Loucy (cell line): ENCODE results near the gene MYO1D.

Experiments
- H2AFZ ChIP-seq: fragments of 200-600 bp; sonication (generic); 2 replicates; pipeline ENCODE4 v1.6.0; 2016; ENCODE audit warnings: antibody characterized with exemption, mild to moderate bottlenecking, low read length, moderate library complexity
- H3F3A ChIP-seq: fragments of 200-600 bp; 2 replicates; pipeline ENCODE4 v1.6.0; 2016; ENCODE audit warnings: antibody characterized with exemption, low read depth, mild to moderate bottlenecking
- H3K27me3 ChIP-seq: fragments of 200-600 bp; sonication (generic); 2 replicates; pipeline ENCODE4 v1.6.1; 2014; ENCODE audit warnings: low read length, mild to moderate bottlenecking; ENCODE audit not compliant: insufficient read depth, poor library complexity, severe bottlenecking
- H3K36me3 ChIP-seq: fragments of 200-600 bp; sonication (generic); 2 replicates; pipeline ENCODE4 v1.6.1; 2016; ENCODE audit warnings: low read length; ENCODE audit not compliant: insufficient read depth
- H3K4me1 ChIP-seq: fragments of 200-600 bp; sonication (generic); 2 replicates; pipeline ENCODE4 v1.5.1; 2014; ENCODE audit warnings: low read length, mild to moderate bottlenecking; ENCODE audit not compliant: insufficient read depth, poor library complexity, severe bottlenecking
- H3K4me2 ChIP-seq: fragments of 200-600 bp; sonication (generic); 2 replicates; pipeline ENCODE4 v1.6.0; 2014; ENCODE audit warnings: antibody characterized with exemption, low read length, low read depth, mild to moderate bottlenecking; ENCODE audit not compliant: poor library complexity, severe bottlenecking
- H3K4me3 ChIP-seq: fragments of 200-600 bp; sonication (generic); 2 replicates; pipeline ENCODE4 v1.5.1; 2014; ENCODE audit warnings: low read length, mild to moderate bottlenecking, mixed read lengths; ENCODE audit not compliant: poor library complexity, severe bottlenecking
- H3K79me2 ChIP-seq: fragments of 200-600 bp; sonication (generic); 2 replicates; pipeline ENCODE4 v1.6.1; 2014; ENCODE audit warnings: low read length; ENCODE audit not compliant: insufficient read depth
- H3K9ac ChIP-seq: fragments of 200-600 bp; sonication (generic); 2 replicates; pipeline ENCODE4 v1.6.0; 2014; ENCODE audit warnings: mild to moderate bottlenecking, low read depth, low read length, moderate library complexity; ENCODE audit not compliant: poor library complexity, severe bottlenecking
- H3K9me2 ChIP-seq: fragments of 200-600 bp; sonication (generic); replicated peaks from 2 replicates; pipeline ENCODE4 v1.6.1; 2016; ENCODE audit warnings: low read depth, low read length, mixed read lengths
- H3K9me3 ChIP-seq: fragments of 200-600 bp; sonication (generic); 2 replicates; pipeline ENCODE4 v1.6.1; 2014; ENCODE audit warnings: mild to moderate bottlenecking, antibody characterized with exemption, low read length, low read depth; ENCODE audit not compliant: insufficient read depth
- H4K20me1 ChIP-seq: fragments of 200-600 bp; sonication (generic); 2 replicates; pipeline ENCODE4 v1.6.0; 2014; ENCODE audit warnings: antibody characterized with exemption, low read length, mild to moderate bottlenecking; ENCODE audit not compliant: insufficient read depth, poor library complexity, severe bottlenecking
- CTCF ChIP-seq: fragments of 200-600 bp; sonication (generic); conservative IDR thresholded peaks from 2 replicates; pipeline ENCODE4 v1.5.1; 2014; ENCODE audit warnings: mild to moderate bottlenecking, antibody characterized with exemption, low read length
- EZH2phosphoT487 ChIP-seq: fragments of 200-600 bp; IDR thresholded peaks from 2 replicates; pipeline ENCODE4 v1.6.1; 2018; ENCODE audit warnings: antibody characterized with exemption, mild to moderate bottlenecking, moderate library complexity, borderline replicate concordance

MYO1D gene

GRCh38 chr17:32688221-32688620 lies 188.7 kb downstream of the MYO1D start:
- H3K9ac ChIP-seq: no peak overlapping the region
- no peaks in the 10 kb centered on the region for H3K9me3 ChIP-seq
- no peaks in the 10 kb centered on the region for H3K36me3 ChIP-seq
- H3K4me2 ChIP-seq: no peak overlapping the region
- H3K9me2 ChIP-seq: no peaks in the 10 kb centered on the region
- H3K4me3 ChIP-seq: no peak overlapping the region
- H3F3A ChIP-seq: no peaks in the 10 kb centered on the region
- TF ChIP-seq CTCF: no peak
- no peak for TF ChIP-seq EZH2phosphoT487
- H3K79me2 ChIP-seq: no peaks in the 10 kb centered on the region
- no peak overlapping the region for H2AFZ ChIP-seq
- H3K4me1 ChIP-seq: no peaks in the 10 kb centered on the region
- H4K20me1 ChIP-seq: no peaks in the 10 kb centered on the region
- no peaks in the 10 kb centered on the region for H3K27me3 ChIP-seq

- no peaks in the 10 kb centered on the region for H3F3A ChIP-seq
Measured at GRCh38 chr17:32684087-32684958, 192.6 kb downstream of the MYO1D start.

GRCh38 chr17:32673964-32674363 lies 203.0 kb downstream of the MYO1D start:
- no peaks in the 10 kb centered on the region for H3K36me3 ChIP-seq
- no peaks in the 10 kb centered on the region for H4K20me1 ChIP-seq
- no peaks in the 10 kb centered on the region for H3K9me2 ChIP-seq
- no peak overlapping the region for H3K9ac ChIP-seq
- no peak overlapping the region for H3K4me2 ChIP-seq
- H3K4me1 ChIP-seq: no peaks in the 10 kb centered on the region
- H3F3A ChIP-seq: no peaks in the 10 kb centered on the region
- H2AFZ ChIP-seq: no peak overlapping the region
- H3K9me3 ChIP-seq: peaks cover 3% of the 10 kb centered on the region; the same call in 1 of the 2 replicates
- no peaks in the 10 kb centered on the region for H3K79me2 ChIP-seq
- no peak overlapping the region for H3K4me3 ChIP-seq
- TF ChIP-seq CTCF (no peak), EZH2phosphoT487 (no peak)
- no peaks in the 10 kb centered on the region for H3K27me3 ChIP-seq

More at GRCh38 chr17:32684087-32684958, 192.6 kb downstream of the MYO1D start:
- Histone ChIP-seq H3K4me1 (no peaks in the 10 kb centered on the region), H4K20me1 (no peaks in the 10 kb centered on the region), H3K9me2 (no peaks in the 10 kb centered on the region), H3K27me3 (no peaks in the 10 kb centered on the region), H3K79me2 (no peaks in the 10 kb centered on the region), H3K4me3 (no peak overlapping the region), H3K9me3 (no peaks in the 10 kb centered on the region), H3K4me2 (no peak overlapping the region), H3K9ac (no peak overlapping the region), H3K36me3 (no peaks in the 10 kb centered on the region), H2AFZ (no peak overlapping the region)
- TF ChIP-seq EZH2phosphoT487: no peak
- no peak for TF ChIP-seq CTCF
